Mesothelial cell of epicardium (in vitro differentiated cells): ENCODE data around the gene SNX9. TPM values are rescaled to one million over a fixed set of nuclear protein-coding genes. Genes with fewer than 3 reads are reported as not detected.

Experiments
- DNase-seq, 2 experiments: peaks; one replicate each; pipeline ENCODE4 v3.0.0; 2021; ENCODE audit warnings: low spot score in 2 of 2; ENCODE audit not compliant: unreplicated experiment in 2 of 2
- H3K27ac Mint-ChIP-seq: 2 replicates; pipeline ENCODE4 v1.8.0; 2021; ENCODE audit warnings: mixed read lengths
- H3K27me3 Mint-ChIP-seq: 2 replicates; pipeline ENCODE4 v1.8.0; 2021; ENCODE audit warnings: low read depth, mixed read lengths
- H3K36me3 Mint-ChIP-seq: 2 replicates; pipeline ENCODE4 v1.8.0; 2021; ENCODE audit warnings: mixed read lengths
- H3K4me1 Mint-ChIP-seq: 2 replicates; pipeline ENCODE4 v1.8.0; 2021; ENCODE audit warnings: mixed read lengths
- H3K4me3 Mint-ChIP-seq: 2 replicates; pipeline ENCODE4 v1.8.0; 2021; ENCODE audit warnings: mild to moderate bottlenecking, moderate library complexity, mixed read lengths
- H3K9me3 Mint-ChIP-seq: 2 replicates; pipeline ENCODE4 v1.8.0; 2021; ENCODE audit warnings: mixed read lengths
- total RNA-seq: library from RNA; stranded (reverse); gene quantifications from 3 replicates; pipeline ENCODE4 v1.2.1, GENCODE V29; 2021
- TF ChIP-seq, protein P1 (sequence below): fragments of 200-600 bp; sonication (generic); IDR thresholded peaks from one replicate; pipeline ENCODE4 v1.5.0; 2021; ENCODE audit warnings: antibody characterized with exemption; ENCODE audit not compliant: unreplicated experiment

SNX9 gene
- total RNA-seq, 1 donor from 2014 or later = 23.1 TPM

DNA sequence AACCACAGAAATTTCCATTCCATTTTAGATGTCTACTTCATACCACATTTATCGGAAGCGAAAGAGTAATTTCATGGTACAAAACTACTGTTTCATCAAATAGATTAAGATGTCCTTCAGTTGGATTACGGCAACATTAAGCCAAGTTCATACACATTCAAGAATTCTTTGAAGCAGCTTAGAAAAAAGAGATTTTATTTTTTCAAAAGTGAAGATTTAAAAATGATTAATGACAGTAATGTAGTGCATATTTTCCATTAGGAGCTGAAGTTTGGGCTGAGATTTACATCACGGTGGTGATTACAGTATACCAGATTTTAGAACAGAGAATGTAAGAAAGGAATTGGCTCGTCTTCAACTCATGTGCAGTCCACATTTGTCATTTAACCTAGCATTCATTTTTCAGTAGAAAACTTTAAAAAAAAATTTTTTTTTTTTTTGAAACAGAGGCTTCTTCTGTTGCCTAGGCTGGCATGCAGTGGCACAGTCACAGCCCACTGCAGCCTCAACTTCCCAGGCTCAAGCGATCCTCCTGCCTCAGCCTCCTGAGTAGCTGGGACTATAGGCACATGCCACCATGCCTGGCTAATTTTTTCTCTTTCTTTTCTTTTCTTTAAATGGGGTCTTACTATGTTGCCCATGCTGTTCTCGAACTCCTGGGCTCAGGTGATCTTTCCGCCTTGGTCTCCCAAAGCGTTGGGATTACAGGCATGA is 160.5 kb downstream of the SNX9 start:
- Mint-ChIP-seq H3K36me3 (no peaks in the 10 kb centered on the region), H3K4me3 (peak overlapping the region; percentile 81), H3K27me3 (no peaks in the 10 kb centered on the region), H3K27ac (peak overlapping the region; percentile 91), H3K4me1 (peaks cover 38% of the 10 kb centered on the region), H3K9me3 (no peaks in the 10 kb centered on the region)
- TF ChIP-seq, protein P1, sequence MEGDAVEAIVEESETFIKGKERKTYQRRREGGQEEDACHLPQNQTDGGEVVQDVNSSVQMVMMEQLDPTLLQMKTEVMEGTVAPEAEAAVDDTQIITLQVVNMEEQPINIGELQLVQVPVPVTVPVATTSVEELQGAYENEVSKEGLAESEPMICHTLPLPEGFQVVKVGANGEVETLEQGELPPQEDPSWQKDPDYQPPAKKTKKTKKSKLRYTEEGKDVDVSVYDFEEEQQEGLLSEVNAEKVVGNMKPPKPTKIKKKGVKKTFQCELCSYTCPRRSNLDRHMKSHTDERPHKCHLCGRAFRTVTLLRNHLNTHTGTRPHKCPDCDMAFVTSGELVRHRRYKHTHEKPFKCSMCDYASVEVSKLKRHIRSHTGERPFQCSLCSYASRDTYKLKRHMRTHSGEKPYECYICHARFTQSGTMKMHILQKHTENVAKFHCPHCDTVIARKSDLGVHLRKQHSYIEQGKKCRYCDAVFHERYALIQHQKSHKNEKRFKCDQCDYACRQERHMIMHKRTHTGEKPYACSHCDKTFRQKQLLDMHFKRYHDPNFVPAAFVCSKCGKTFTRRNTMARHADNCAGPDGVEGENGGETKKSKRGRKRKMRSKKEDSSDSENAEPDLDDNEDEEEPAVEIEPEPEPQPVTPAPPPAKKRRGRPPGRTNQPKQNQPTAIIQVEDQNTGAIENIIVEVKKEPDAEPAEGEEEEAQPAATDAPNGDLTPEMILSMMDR = no peak
- DNase-seq = no peak

DNA sequence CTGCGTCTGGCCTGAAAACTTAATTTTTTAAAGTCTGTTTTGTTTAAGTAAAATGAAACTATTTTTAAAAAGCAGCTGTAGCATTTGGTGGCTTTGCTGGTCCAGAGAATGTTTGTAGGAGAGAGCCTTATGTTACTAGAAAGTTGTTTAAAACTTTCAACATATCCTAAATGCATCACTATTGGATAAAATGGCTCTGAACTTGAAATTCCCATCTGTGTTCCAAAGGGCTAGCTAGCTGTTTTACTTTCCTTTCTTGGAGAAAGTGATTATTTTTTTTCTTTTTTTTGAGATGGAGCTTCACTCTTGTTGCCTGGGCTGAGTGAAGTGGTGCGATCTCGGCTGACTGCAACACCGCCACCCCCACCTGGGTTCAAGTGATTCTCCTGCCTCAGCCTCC is 161.1 kb downstream of the SNX9 start:
- peak overlapping the region; percentile 31 for H3K4me3 Mint-ChIP-seq
- H3K36me3 Mint-ChIP-seq = no peaks in the 10 kb centered on the region
- H3K27me3 Mint-ChIP-seq = no peaks in the 10 kb centered on the region
- TF ChIP-seq, protein P1 = no peak
- no peak for DNase-seq
- H3K9me3 Mint-ChIP-seq = no peaks in the 10 kb centered on the region
- H3K27ac Mint-ChIP-seq = peak overlapping the region; percentile 16
- peaks cover 42% of the 10 kb centered on the region for H3K4me1 Mint-ChIP-seq

DNA sequence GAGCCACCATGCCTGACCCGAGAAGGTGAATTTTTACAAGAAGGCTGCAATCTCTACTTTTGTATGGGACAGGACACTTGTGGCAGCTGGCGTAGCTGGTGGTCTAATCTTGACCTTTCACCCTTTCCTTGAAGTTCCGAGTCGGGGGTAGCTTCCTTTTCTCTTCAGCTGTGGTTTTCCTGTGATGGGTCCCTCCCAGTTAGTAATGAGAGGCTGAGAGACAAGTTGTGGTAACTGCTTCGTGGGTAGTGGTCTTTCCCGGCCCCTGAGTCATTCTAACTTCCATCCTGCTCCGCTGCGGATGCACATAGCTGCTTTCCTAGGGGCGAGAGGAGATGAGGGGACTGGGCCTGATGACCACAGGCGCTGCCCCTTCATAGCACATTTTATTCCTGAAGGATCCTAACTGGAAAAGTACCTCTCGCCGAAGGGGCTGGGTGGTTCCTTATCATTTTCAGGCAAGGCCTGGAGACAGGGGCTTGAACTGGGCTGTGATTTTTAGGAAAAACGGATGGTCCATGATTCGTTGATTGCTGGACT is 161.7 kb downstream of the SNX9 start:
- peaks cover 46% of the 10 kb centered on the region for H3K4me1 Mint-ChIP-seq
- no peaks in the 10 kb centered on the region for H3K9me3 Mint-ChIP-seq
- H3K36me3 Mint-ChIP-seq = no peaks in the 10 kb centered on the region
- H3K4me3 Mint-ChIP-seq = peak overlapping the region; percentile 24
- no peak for DNase-seq
- peak overlapping the region; percentile 84 for H3K27ac Mint-ChIP-seq
- no peaks in the 10 kb centered on the region for H3K27me3 Mint-ChIP-seq
- TF ChIP-seq, protein P1 = no peak

DNA sequence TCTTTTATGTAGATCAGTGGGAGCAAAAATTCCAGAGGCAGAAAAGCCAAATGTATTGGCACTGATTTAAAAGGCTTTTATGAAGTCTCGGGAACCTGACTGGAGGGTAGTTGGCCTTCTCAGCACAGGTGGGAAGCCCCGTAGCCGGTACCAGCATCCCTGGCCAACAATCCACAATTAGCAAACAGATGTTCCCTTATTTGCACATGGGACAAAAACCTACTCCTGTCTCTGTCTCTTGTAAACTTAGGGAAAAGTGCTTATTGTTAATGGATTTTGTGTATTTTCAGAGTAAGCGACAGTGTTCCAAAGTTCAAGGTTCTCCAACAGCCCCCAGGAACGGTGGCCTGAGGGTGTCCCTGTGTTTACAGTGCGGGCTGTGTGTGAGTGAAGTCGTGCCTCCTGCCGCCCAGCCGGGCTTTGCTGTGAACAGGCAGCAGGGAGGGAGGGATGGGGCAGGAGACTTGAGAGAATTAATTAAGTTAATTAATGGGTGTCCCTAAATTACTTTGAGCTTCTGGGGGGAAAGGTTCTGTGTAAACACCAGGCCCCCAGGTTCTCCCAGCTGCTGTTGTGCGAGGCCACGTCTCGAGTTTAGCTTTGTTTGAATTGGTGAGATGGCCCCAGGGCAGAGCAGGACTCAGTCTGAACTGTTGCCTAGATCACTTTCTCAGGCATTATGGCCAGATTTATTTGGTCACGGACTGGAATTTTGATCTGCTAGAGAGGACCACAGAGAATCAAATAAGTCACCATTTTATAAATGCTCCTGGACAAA is 162.5 kb downstream of the SNX9 start:
- no peak for DNase-seq
- Mint-ChIP-seq H3K27ac (peak overlapping the region; percentile 84), H3K9me3 (no peaks in the 10 kb centered on the region), H3K4me3 (peak overlapping the region; percentile 24), H3K27me3 (no peaks in the 10 kb centered on the region), H3K4me1 (peaks cover 55% of the 10 kb centered on the region), H3K36me3 (no peaks in the 10 kb centered on the region)
- TF ChIP-seq, protein P1 = no peak

DNA sequence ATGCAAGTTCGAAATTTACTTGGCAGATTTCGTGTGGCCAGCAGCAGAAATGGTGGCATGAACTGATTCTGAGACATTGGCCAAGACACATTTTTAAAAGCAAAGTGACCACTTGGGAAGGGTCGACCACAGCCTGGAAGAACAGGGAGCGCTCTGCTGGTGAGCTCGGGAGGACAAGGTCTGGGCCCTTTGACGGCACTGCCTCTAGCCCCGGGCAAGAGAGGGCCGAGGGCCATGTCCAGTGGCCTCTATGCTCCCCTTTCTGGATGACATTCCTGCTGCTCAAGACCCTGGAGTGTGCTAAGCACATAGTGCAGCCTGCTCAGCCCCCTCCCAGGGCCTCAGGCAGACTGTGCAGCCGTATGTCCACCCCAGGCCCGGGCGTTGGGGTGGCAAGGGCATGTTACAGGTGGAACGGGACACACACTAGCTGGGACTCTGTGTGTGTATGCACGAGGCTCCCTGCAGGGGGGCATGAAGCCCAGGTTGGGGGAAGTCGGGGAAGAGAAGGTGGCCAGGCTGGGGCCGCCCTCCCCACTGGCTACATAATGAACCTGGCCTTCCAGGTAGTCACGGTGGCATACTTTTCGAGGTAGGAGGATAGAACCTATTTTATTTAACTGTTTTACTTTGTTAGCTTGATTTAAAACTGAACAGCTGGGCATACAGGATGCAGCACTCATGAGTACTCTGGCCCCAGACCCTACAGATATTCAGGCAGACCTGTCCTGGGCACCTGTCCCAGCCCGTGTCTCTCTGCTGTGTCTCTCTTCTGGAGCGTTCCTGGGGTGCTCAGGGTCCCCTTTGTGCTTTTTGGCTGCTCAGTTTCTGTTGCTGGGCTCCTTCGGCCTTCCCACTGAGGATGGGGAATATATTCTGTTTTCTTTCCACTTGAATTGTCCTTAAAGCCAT is 165.0 kb downstream of the SNX9 start:
- H3K4me3 Mint-ChIP-seq = no peak overlapping the region
- no peak for DNase-seq
- no peaks in the 10 kb centered on the region for H3K27me3 Mint-ChIP-seq
- peak overlapping the region; percentile 62 for H3K27ac Mint-ChIP-seq
- TF ChIP-seq, protein P1 = no peak
- H3K36me3 Mint-ChIP-seq = peaks cover 3% of the 10 kb centered on the region
- no peaks in the 10 kb centered on the region for H3K9me3 Mint-ChIP-seq
- H3K4me1 Mint-ChIP-seq = peaks cover 62% of the 10 kb centered on the region
